COLO668 (cell line): ENCODE data around the gene STK39.
A peak's percentile ranks its signal among the peaks of the same experiment; 100 is the strongest.

Experiments used
- DNase-seq: peaks from one replicate; lab custom pipeline; 2025; ENCODE audit not compliant: unreplicated experiment; lab: John Stamatoyannopoulos, UW

STK39 gene

DNA sequence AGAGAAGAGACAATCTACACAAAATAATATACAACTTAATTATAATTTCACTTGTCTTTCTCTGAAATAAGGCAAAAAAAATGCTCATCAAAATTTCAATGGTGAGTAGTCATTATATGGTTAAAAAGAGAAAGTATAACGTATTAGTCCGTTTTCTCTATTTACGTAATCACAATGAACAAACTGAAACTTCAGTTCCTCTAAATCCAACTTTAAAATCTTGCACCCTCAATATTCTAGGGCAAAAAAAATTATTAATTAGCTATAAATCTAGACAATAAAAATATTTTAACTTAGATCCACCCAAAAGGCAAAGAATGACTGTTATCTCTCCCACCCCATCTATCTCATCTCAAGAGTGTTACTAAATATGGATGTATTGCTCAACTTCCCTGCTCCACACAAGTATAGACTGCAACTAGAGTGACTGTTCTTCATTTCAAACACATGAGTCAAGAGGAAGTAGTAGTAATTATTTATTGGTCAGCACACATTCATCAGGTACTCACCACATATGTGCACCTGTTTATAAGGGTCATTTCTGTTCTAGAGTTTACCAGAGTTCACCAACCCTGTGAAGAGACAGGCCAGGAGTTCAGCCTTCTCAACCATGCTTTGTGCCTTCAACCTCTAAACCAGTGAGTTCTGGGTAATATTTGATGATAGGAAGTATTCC is 36.4 kb downstream of the STK39 start:
- no peak for DNase-seq

DNA sequence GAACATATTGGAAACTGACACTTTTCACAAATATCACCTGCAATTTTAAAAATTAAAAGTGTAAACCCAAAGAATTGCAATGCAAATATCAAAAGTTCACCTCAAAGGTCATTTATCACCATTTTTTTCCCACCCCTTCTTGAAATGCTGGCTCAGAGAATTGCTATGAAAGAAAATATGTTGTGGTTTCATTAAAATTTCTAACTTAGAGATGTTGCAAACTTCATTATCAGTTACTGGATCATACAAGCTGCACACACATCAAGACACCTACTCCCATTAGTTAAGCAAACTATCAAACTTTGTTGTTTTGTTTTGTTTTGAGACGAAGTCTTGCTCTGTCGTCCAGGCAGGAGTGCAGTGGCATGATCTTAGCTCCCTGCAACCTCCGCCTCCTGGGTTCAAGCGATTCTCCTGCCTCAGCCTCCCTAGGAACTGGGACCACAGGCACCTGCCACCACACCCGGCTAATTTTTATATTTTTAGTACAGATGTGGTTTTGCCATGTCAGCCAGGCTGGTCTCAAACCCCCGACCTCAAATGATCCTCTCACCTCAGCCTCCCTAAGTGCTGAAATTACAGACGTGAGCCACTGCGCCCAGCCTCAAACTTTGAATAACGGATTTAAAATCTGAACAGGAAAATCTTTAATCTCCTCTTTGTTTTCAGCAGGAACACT is 37.0 kb downstream of the STK39 start:
- no peak for DNase-seq

DNA sequence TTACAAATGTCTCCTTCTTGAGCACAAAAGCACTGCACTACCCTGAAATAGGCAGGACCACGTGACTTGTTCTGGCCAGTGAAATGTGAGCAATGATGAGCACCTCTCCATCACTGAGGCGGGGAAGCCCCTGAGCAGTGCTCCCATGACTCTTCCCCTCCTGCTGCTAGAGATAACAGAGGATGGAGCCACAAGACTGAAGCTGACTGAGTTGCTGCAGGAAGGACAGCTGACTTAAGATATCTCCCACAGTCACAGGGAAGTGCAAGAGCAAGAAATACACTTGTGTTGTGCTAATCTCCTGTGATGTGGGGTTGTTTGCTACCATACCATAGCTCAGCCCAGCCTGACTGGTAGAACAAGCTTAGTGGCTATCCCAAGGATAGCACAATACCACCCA is 38.7 kb downstream of the STK39 start:
- DNase-seq, result no peak

DNA sequence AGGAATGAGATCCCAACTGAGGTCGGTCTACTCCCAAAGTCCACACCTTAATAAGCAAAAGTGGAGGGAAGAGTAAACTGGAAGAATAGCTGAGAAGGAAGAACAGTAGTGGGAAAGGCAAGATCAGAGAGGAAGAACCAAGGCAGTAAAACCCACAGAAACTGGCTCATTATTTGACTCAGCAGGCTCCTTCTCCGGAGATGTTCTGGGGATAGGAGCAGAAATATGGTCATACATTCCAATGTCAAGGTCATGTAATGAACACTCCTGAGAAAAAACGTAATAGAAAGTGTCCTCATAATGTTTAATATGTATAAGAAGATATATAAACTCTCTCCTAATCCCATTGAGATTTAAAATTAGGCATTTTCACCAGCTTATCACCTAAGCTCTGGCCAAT is 39.5 kb downstream of the STK39 start:
- no peak for DNase-seq

DNA sequence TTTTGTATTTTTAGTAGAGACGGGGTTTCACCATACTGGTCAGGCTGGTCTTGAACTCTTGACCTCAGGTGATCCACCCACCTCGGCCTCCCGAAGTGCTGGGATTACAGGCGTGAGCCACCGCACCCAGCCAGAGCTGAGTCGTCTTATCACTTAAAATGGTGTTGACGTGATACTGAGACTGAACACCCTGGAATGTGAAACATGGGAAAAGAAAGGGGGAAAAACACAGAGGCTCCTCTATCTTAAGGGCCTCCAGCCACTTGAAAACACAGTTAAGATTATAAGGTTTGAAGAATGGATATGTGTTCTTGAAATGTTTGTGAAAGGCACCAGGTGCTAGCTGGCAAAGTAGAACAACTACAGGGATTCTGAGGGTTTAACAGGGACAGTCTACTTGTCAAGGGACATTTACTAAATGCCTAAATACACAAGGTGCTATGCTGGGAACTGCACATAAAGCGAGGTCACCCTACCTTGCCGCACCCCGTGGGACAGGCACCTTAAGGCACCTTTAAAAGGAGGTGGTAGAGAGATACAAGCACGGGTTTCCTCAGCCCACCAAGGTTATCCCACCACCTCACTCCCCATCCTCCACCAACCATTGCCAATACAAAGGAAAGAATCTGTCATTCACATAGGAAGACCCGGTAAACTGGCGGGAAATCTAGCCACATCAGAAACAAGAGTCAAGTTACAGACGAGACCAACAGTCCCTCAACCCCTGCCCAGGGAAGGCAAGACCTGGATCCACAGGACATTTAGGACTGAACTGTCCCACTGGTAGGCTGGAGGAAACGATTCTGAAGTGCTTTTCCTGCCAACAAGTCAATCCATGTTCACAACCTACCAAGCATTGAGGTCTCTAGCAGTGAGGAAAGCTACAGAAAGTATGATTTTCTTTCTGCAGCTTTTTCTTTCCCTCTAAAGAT is 43.4 kb downstream of the STK39 start:
- no peak for DNase-seq

DNA sequence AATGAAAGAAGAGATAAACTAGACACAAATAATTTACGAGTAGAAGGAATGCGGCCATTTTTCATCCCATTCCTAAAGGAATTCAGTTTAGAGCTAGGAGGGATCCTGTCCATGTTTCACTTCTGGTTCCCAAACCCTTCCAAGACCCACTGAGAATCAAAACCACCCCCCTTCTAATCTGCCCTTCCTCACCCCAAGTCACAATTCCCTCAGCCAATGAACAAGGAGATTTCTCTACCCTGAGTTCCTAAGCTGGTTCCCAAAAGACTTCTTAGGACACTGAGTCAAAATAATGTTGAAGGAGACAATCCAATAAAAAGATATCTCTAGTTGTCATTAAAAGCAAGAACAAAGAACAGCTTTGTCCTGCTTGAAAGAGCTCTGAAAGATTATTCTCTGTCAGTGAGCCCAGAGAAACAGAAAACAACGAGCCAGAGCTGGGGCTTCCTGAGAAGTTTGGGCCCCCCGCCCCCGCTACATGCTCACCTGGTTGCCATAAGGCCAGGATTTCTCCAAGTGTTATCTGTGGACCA is 45.7 kb downstream of the STK39 start:
- no peak for DNase-seq

GRCh38 chr2:168200930-168201583 is 46.3 kb downstream of the STK39 start:
- no peak for DNase-seq

GRCh38 chr2:168198476-168199207 is 48.8 kb downstream of the STK39 start:
- DNase-seq, result no peak

- DNase-seq, result no peak
Observed at GRCh38 chr2:168196764-168197180, 50.6 kb downstream of the STK39 start.

- no peak for DNase-seq
Observed at GRCh38 chr2:168194784-168195522, 52.4 kb downstream of the STK39 start.

GRCh38 chr2:168192839-168193616 is 54.4 kb downstream of the STK39 start:
- DNase-seq, result peak; percentile 22

DNA sequence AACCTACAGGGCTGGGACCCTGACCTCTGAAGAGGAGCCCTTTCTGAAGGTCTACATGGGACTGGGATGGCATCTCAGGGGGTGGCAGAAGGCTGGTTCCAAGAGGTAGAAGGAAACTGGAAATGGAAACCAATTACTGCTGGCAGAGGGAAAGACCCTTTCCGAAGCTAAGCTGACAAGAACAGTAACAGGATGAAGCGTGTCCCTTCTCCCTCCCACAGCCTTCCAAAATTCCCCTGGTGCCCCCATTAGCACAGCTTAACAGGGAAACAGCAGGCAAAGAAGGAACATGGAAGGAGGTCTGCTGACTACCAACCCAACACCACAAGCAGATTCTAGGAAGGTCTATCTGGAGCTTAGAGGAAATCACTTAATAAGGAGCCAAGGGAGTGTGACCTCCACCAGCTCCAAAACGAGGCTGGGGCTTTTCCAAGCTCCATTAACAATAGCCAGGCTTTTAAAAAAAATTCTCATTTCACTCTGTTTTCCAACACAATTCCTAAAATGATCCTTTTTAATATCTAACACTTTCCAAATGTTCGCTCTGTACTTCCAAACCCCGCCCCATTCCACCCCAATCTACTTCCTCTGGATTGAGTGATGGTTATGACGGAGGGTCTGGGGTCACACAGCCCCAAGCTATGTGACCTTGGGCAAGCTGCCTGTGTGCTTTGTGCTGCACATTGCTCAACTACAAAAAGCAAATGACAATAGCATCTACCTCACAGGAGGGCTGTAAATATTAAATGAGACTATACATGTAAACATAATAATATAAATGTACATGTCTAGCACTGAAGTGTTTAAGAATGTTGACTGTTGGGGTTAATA is 55.2 kb downstream of the STK39 start:
- no peak for DNase-seq

GRCh38 chr2:168190590-168191336 is 56.6 kb downstream of the STK39 start:
- no peak for DNase-seq

- DNase-seq, result no peak
Observed at GRCh38 chr2:168189835-168190569, 57.4 kb downstream of the STK39 start.

- DNase-seq, result no peak
Observed at GRCh38 chr2:168188002-168188401, 59.4 kb downstream of the STK39 start.

- DNase-seq, result no peak
Observed at GRCh38 chr2:168186452-168186851, 60.9 kb downstream of the STK39 start.
